AG04450 (cell line): ENCODE results near the gene USP3. TPM values are rescaled to one million over a fixed set of nuclear protein-coding genes. Genes with fewer than 3 reads are reported as not detected.

Source experiments
- CTCF ChIA-PET: fragments of 300-600, 350-600 bp; formaldehyde crosslinking; extraction: SDS; loops from one replicate; lab custom pipeline; 2022; ENCODE audit warnings: antibody characterized with exemption, inconsistent platforms; lab: Charles Lee
- POLR2A ChIA-PET: fragments of 350-600 bp; formaldehyde crosslinking; extraction: SDS; loops from one replicate; lab custom pipeline; 2021; ENCODE audit warnings: antibody characterized with exemption, inconsistent platforms; lab: Yijun Ruan, JAX
- DNase-seq: peaks from one replicate; pipeline ENCODE4 v3.0.0-alpha.2; 2011; ENCODE audit warnings: low read depth, low spot score
- H3K27ac ChIP-seq: one replicate; pipeline ENCODE4 v1.5.1; 2012; ENCODE audit warnings: low read depth, low read length, control low read depth
- H3K27me3 ChIP-seq: one replicate; pipeline ENCODE4 v1.6.0; 2012; ENCODE audit warnings: low read length; ENCODE audit not compliant: control insufficient read depth, insufficient read depth
- H3K4me3 ChIP-seq: 2 replicates; pipeline ENCODE4 v1.5.1; 2011; ENCODE audit warnings: mild to moderate bottlenecking, low read depth, low read length, control low read depth
- H3K9me3 ChIP-seq: 2 replicates; pipeline ENCODE4 v1.5.1; 2012; ENCODE audit warnings: low read length; ENCODE audit not compliant: control insufficient read depth, insufficient read depth
- CTCF ChIP-seq: IDR thresholded peaks from 2 replicates; pipeline ENCODE4 v1.5.1; 2011; ENCODE audit warnings: low read depth, low read length, control low read depth, inconsistent platforms
- polyA plus RNA-seq: library from polyadenylated mRNA; depleted of rRNA; stranded (reverse); fragments of >200 nt; gene quantifications from 2 replicates; pipeline ENCODE4 v1.2.3, GENCODE V29; 2011

The USP3 gene
- polyA plus RNA-seq, 1 experiment: 30.7 TPM

GRCh38 chr15:63469984-63470383, 34.4 kb upstream of the USP3 start:
- no peaks in the 10 kb centered on the region for H3K27me3 ChIP-seq
- DNase-seq: no peak
- ChIA-PET CTCF (interaction anchor here (0.7 kb wide), 1 partner anchor 35 kb away, joined by 3 read pairs; no protein-coding TSS in a partner anchor), POLR2A (no interaction called here)
- TF ChIP-seq CTCF: no peak
- no peak overlapping the region for H3K4me3 ChIP-seq
- H3K9me3 ChIP-seq: no peaks in the 10 kb centered on the region
- H3K27ac ChIP-seq: no peak overlapping the region

GRCh38 chr15:63473007-63473748, 31.2 kb upstream of the USP3 start:
- no peak overlapping the region for H3K27ac ChIP-seq
- H3K4me3 ChIP-seq: no peak overlapping the region
- POLR2A ChIA-PET: no interaction called here
- CTCF ChIA-PET: interaction anchor here (1.0 kb wide), 1 partner anchor 14 kb away, joined by 4 read pairs; no protein-coding TSS in a partner anchor
- H3K9me3 ChIP-seq: no peaks in the 10 kb centered on the region
- no peak for DNase-seq
- H3K27me3 ChIP-seq: no peaks in the 10 kb centered on the region
- TF ChIP-seq CTCF: no peak

- DNase-seq: no peak
- POLR2A ChIA-PET: no interaction called here
- CTCF ChIA-PET: no interaction called here
- TF ChIP-seq CTCF: no peak
- Histone ChIP-seq H3K9me3 (no peaks in the 10 kb centered on the region), H3K27ac (peak overlapping the region; percentile 60), H3K27me3 (no peaks in the 10 kb centered on the region), H3K4me3 (no peak overlapping the region)
Measured at GRCh38 chr15:63473749-63473998, 30.7 kb upstream of the USP3 start.

- H3K27me3 ChIP-seq: no peaks in the 10 kb centered on the region
- H3K4me3 ChIP-seq: no peak overlapping the region
- no peaks in the 10 kb centered on the region for H3K9me3 ChIP-seq
- peak overlapping the region; percentile 60 for H3K27ac ChIP-seq
- ChIA-PET CTCF (no interaction called here), POLR2A (no interaction called here)
- no peak for TF ChIP-seq CTCF
- DNase-seq: peak; percentile 53
Measured at GRCh38 chr15:63473999-63474809, 30.2 kb upstream of the USP3 start.

GRCh38 chr15:63474810-63475316, 29.5 kb upstream of the USP3 start:
- Histone ChIP-seq H3K9me3 (no peaks in the 10 kb centered on the region), H3K27ac (no peak overlapping the region), H3K27me3 (no peaks in the 10 kb centered on the region), H3K4me3 (no peak overlapping the region)
- CTCF ChIA-PET: interaction anchor here (0.8 to 2.0 kb wide), 2 partner anchors 12 to 31 kb away, joined by 3 to 8 read pairs; no protein-coding TSS in a partner anchor
- POLR2A ChIA-PET: interaction anchor here (1.9 kb wide), 1 partner anchor 29 kb away, joined by 11 read pairs; the partner anchor contains the start of gene USP3
- DNase-seq: no peak
- no peak for TF ChIP-seq CTCF
